HEK293 (cell line): ENCODE data around the gene SCYL1.

ENCODE experiments used
- CTCF ChIA-PET: fragments of 350-600 bp; formaldehyde crosslinking; extraction: SDS; loops from one replicate; lab custom pipeline; 2021; ENCODE audit warnings: antibody characterized with exemption; lab: Yijun Ruan, JAX
- POLR2A ChIA-PET: fragments of 300-600 bp; formaldehyde crosslinking; extraction: SDS; loops from one replicate; lab custom pipeline; 2020; ENCODE audit warnings: antibody characterized with exemption, inconsistent platforms; lab: Yijun Ruan, JAX
- H3K27ac ChIP-seq: fragments of 200-500 bp; sonication (Bioruptor generic); 2 replicates; pipeline ENCODE4 v1.5.1; 2014; ENCODE audit warnings: low read depth, low read length, control low read depth, inconsistent platforms; ENCODE audit errors: extremely low read depth
- H3K36me3 ChIP-seq, 2 experiments: fragments of 200-500 bp in 1 of 2; sonication (Bioruptor generic) in 1 of 2; 1 replicate in 1 of 2; 2 replicates in 1 of 2; pipeline ENCODE4 v1.5.1; 2014 to 2017; ENCODE audit warnings: inconsistent platforms in 2 of 2, low read length in 2 of 2; ENCODE audit not compliant: control insufficient read depth in 2 of 2, insufficient read depth in 1 of 2
- H3K4me1 ChIP-seq: fragments of 200-500 bp; sonication (Bioruptor generic); 2 replicates; pipeline ENCODE4 v1.5.1; 2014; ENCODE audit warnings: mild to moderate bottlenecking, low read length, inconsistent platforms; ENCODE audit not compliant: control insufficient read depth, insufficient read depth
- H3K4me3 ChIP-seq: 2 replicates; pipeline ENCODE4 v1.5.1; 2011; ENCODE audit warnings: low read depth, mild to moderate bottlenecking, control low read depth, low read length, moderate library complexity
- H3K9me3 ChIP-seq: fragments of 200-500 bp; sonication (Bioruptor generic); 2 replicates; pipeline ENCODE4 v1.5.1; 2014; ENCODE audit warnings: low read depth, low read length, inconsistent platforms; ENCODE audit not compliant: control insufficient read depth, insufficient read depth
- BCL11A ChIP-seq: fragments of 450-650 bp; formaldehyde crosslinking; IDR thresholded peaks from 2 replicates; pipeline ENCODE4 v1.5.1; 2016; ENCODE audit warnings: low read depth, missing biosample characterization, missing genetic modification characterization
- ZBTB1 ChIP-seq: fragments of 450-650 bp; formaldehyde crosslinking; IDR thresholded peaks from 2 replicates; pipeline ENCODE4 v1.5.1; 2016; ENCODE audit warnings: missing biosample characterization, missing genetic modification characterization
- ZNF2 ChIP-seq: fragments of 450-650 bp; formaldehyde crosslinking; IDR thresholded peaks from 2 replicates; pipeline ENCODE4 v1.5.1; 2016; ENCODE audit warnings: missing biosample characterization, missing genetic modification characterization
- ZNF214 ChIP-seq: fragments of 450-650 bp; formaldehyde crosslinking; IDR thresholded peaks from 2 replicates; pipeline ENCODE4 v1.5.1; 2017; ENCODE audit warnings: missing biosample characterization, mild to moderate bottlenecking, missing genetic modification characterization, borderline replicate concordance
- ZNF366 ChIP-seq: fragments of 450-650 bp; formaldehyde crosslinking; conservative IDR thresholded peaks from 2 replicates; pipeline ENCODE4 v1.5.1; 2016; ENCODE audit warnings: missing biosample characterization, missing genetic modification characterization
- ZNF37A ChIP-seq: fragments of 450-650 bp; IDR thresholded peaks from 2 replicates; pipeline ENCODE4 v1.5.1; 2018; ENCODE audit warnings: missing biosample characterization, missing genetic modification characterization
- ZNF416 ChIP-seq: fragments of 450-650 bp; formaldehyde crosslinking; IDR thresholded peaks from 2 replicates; pipeline ENCODE4 v1.5.1; 2016; ENCODE audit warnings: missing biosample characterization, missing genetic modification characterization
- ZNF549 ChIP-seq: fragments of 450-650 bp; IDR thresholded peaks from 2 replicates; pipeline ENCODE4 v1.5.1; 2018; ENCODE audit warnings: missing biosample characterization, missing genetic modification characterization, mild to moderate bottlenecking, inconsistent platforms, moderate library complexity
- ZNF623 ChIP-seq: fragments of 450-650 bp; formaldehyde crosslinking; IDR thresholded peaks from 2 replicates; pipeline ENCODE4 v1.5.1; 2016; ENCODE audit warnings: missing biosample characterization, missing genetic modification characterization
- ZNF658 ChIP-seq: fragments of 450-650 bp; formaldehyde crosslinking; IDR thresholded peaks from 2 replicates; pipeline ENCODE4; 2016; ENCODE audit warnings: missing biosample characterization, missing genetic modification characterization
- ZNF777 ChIP-seq: fragments of 450-650 bp; formaldehyde crosslinking; IDR thresholded peaks from 2 replicates; pipeline ENCODE4 v1.5.1; 2017; ENCODE audit warnings: missing biosample characterization, missing genetic modification characterization, borderline replicate concordance
- ZXDB ChIP-seq: fragments of 450-650 bp; formaldehyde crosslinking; IDR thresholded peaks from 2 replicates; pipeline ENCODE4 v1.5.1; 2016; ENCODE audit warnings: missing biosample characterization, missing genetic modification characterization
- TF ChIP-seq, protein P1 (sequence below): fragments of 450-650 bp; formaldehyde crosslinking; IDR thresholded peaks from 2 replicates; pipeline ENCODE4 v1.5.1; 2016; ENCODE audit warnings: missing biosample characterization, missing genetic modification characterization
- TF ChIP-seq, protein P2 (sequence below): fragments of 450-650 bp; formaldehyde crosslinking; IDR thresholded peaks from 2 replicates; pipeline ENCODE4 v1.5.1; 2016; ENCODE audit warnings: missing biosample characterization, missing genetic modification characterization
- TF ChIP-seq, protein P3 (sequence below): fragments of 450-650 bp; formaldehyde crosslinking; IDR thresholded peaks from 2 replicates; pipeline ENCODE4 v1.5.1; 2016; ENCODE audit warnings: missing biosample characterization, missing genetic modification characterization, borderline replicate concordance
- TF ChIP-seq, protein P4 (sequence below): fragments of 450-650 bp; formaldehyde crosslinking; IDR thresholded peaks from 2 replicates; pipeline ENCODE4 v1.5.1; 2016; ENCODE audit warnings: missing biosample characterization, missing genetic modification characterization
- TF ChIP-seq, protein P5 (sequence below): fragments of 450-650 bp; formaldehyde crosslinking; optimal IDR thresholded peaks from 2 replicates; pipeline ENCODE3; 2016; ENCODE audit warnings: missing biosample characterization, mild to moderate bottlenecking, missing genetic modification characterization
- TF ChIP-seq, protein P6 (sequence below): fragments of 450-650 bp; formaldehyde crosslinking; IDR thresholded peaks from 2 replicates; pipeline ENCODE4 v1.5.1; 2016; ENCODE audit warnings: missing biosample characterization, missing genetic modification characterization
- TF ChIP-seq, protein P7 (sequence below): fragments of 450-650 bp; formaldehyde crosslinking; IDR thresholded peaks from 2 replicates; pipeline ENCODE4 v1.5.1; 2016; ENCODE audit warnings: missing biosample characterization, missing genetic modification characterization, low read depth
- TF ChIP-seq, protein P8 (sequence below): fragments of 450-650 bp; formaldehyde crosslinking; IDR thresholded peaks from 2 replicates; pipeline ENCODE4 v1.5.1; 2016; ENCODE audit warnings: missing biosample characterization, missing genetic modification characterization
- TF ChIP-seq, protein P9 (sequence below): fragments of 450-650 bp; formaldehyde crosslinking; IDR thresholded peaks from 2 replicates; pipeline ENCODE4 v1.5.1; 2016; ENCODE audit warnings: missing biosample characterization, missing genetic modification characterization

Gene SCYL1

DNA sequence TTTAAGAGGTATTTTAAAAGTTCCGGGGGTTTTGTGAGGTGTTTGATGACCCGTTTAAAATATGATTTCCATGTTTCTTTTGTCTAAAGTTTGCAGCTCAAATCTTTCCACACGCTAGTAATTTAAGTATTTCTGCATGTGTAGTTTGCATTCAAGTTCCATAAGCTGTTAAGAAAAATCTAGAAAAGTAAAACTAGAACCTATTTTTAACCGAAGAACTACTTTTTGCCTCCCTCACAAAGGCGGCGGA, 26.2 kb upstream of the SCYL1 start:
- Histone ChIP-seq H3K4me1 (peaks cover 6% of the 10 kb centered on the region), H3K27ac (peak overlapping the region; percentile 98), H3K36me3 (peaks cover 0 to 38% of the 10 kb centered on the region in 2 experiments; a peak in 2 of 3 replicates), H3K9me3 (no peaks in the 10 kb centered on the region), H3K4me3 (peak overlapping the region; percentile 98)
- ChIA-PET CTCF (interaction anchor here (0.6 to 5.0 kb wide), 13 partner anchors 10 to 170 kb away, joined by 3 to 35 read pairs (median 3); no protein-coding TSS in a partner anchor), POLR2A (interaction anchor here (0.5 to 28.2 kb wide), 36 partner anchors 10 to 716 kb away, joined by 3 to 1129 read pairs (median 8); partner anchors contain the start of genes DPF2, FAM89B, FRMD8 and NEAT1)
- no peak for TF ChIP-seq ZNF366 (tag by site-specific recombination)
- TF ChIP-seq, protein P1, sequence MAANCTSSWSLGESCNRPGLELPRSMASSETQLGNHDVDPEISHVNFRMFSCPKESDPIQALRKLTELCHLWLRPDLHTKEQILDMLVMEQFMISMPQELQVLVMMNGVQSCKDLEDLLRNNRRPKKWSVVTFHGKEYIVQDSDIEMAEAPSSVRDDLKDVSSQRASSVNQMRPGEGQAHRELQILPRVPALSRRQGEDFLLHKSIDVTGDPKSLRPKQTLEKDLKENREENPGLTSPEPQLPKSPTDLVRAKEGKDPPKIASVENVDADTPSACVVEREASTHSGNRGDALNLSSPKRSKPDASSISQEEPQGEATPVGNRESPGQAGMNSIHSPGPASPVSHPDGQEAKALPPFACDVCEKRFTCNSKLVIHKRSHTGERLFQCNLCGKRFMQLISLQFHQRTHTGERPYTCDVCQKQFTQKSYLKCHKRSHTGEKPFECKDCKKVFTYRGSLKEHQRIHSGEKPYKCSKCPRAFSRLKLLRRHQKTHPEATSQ (tag by site-specific recombination): no peak
- TF ChIP-seq BCL11A (tag by site-specific recombination): no peak
- TF ChIP-seq ZNF777 (tag by site-specific recombination): no peak
- TF ChIP-seq ZNF416: no peak
- no peak for TF ChIP-seq ZNF549 (tag by site-specific recombination)
- TF ChIP-seq, protein P2, sequence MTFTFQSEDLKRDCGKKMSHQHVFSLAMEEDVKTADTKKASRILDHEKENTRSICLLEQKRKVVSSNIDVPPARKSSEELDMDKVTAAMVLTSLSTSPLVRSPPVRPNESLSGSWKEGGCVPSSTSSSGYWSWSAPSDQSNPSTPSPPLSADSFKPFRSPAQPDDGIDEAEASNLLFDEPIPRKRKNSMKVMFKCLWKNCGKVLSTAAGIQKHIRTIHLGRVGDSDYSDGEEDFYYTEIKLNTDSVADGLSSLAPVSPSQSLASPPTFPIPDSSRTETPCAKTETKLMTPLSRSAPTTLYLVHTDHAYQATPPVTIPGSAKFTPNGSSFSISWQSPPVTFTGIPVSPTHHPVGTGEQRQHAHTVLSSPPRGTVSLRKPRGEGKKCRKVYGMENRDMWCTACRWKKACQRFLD: no peak
- no peak for TF ChIP-seq ZBTB1 (tag by site-specific recombination)
- peak; percentile 82 for TF ChIP-seq ZXDB (tag by site-specific recombination)
- TF ChIP-seq, protein P3, sequence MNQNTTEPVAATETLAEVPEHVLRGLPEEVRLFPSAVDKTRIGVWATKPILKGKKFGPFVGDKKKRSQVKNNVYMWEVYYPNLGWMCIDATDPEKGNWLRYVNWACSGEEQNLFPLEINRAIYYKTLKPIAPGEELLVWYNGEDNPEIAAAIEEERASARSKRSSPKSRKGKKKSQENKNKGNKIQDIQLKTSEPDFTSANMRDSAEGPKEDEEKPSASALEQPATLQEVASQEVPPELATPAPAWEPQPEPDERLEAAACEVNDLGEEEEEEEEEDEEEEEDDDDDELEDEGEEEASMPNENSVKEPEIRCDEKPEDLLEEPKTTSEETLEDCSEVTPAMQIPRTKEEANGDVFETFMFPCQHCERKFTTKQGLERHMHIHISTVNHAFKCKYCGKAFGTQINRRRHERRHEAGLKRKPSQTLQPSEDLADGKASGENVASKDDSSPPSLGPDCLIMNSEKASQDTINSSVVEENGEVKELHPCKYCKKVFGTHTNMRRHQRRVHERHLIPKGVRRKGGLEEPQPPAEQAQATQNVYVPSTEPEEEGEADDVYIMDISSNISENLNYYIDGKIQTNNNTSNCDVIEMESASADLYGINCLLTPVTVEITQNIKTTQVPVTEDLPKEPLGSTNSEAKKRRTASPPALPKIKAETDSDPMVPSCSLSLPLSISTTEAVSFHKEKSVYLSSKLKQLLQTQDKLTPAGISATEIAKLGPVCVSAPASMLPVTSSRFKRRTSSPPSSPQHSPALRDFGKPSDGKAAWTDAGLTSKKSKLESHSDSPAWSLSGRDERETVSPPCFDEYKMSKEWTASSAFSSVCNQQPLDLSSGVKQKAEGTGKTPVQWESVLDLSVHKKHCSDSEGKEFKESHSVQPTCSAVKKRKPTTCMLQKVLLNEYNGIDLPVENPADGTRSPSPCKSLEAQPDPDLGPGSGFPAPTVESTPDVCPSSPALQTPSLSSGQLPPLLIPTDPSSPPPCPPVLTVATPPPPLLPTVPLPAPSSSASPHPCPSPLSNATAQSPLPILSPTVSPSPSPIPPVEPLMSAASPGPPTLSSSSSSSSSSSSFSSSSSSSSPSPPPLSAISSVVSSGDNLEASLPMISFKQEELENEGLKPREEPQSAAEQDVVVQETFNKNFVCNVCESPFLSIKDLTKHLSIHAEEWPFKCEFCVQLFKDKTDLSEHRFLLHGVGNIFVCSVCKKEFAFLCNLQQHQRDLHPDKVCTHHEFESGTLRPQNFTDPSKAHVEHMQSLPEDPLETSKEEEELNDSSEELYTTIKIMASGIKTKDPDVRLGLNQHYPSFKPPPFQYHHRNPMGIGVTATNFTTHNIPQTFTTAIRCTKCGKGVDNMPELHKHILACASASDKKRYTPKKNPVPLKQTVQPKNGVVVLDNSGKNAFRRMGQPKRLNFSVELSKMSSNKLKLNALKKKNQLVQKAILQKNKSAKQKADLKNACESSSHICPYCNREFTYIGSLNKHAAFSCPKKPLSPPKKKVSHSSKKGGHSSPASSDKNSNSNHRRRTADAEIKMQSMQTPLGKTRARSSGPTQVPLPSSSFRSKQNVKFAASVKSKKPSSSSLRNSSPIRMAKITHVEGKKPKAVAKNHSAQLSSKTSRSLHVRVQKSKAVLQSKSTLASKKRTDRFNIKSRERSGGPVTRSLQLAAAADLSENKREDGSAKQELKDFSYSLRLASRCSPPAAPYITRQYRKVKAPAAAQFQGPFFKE (tag by site-specific recombination): no peak
- TF ChIP-seq, protein P4, sequence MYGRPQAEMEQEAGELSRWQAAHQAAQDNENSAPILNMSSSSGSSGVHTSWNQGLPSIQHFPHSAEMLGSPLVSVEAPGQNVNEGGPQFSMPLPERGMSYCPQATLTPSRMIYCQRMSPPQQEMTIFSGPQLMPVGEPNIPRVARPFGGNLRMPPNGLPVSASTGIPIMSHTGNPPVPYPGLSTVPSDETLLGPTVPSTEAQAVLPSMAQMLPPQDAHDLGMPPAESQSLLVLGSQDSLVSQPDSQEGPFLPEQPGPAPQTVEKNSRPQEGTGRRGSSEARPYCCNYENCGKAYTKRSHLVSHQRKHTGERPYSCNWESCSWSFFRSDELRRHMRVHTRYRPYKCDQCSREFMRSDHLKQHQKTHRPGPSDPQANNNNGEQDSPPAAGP (tag by site-specific recombination): 0 out of 2 replicates have a peak, but pooled peaks have one; percentile 65
- TF ChIP-seq, protein P5, sequence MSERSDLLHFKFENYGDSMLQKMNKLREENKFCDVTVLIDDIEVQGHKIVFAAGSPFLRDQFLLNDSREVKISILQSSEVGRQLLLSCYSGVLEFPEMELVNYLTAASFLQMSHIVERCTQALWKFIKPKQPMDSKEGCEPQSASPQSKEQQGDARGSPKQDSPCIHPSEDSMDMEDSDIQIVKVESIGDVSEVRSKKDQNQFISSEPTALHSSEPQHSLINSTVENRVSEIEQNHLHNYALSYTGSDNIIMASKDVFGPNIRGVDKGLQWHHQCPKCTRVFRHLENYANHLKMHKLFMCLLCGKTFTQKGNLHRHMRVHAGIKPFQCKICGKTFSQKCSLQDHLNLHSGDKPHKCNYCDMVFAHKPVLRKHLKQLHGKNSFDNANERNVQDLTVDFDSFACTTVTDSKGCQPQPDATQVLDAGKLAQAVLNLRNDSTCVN: peak; percentile 37
- TF ChIP-seq, protein P6, sequence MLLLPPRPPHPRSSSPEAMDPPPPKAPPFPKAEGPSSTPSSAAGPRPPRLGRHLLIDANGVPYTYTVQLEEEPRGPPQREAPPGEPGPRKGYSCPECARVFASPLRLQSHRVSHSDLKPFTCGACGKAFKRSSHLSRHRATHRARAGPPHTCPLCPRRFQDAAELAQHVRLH: no peak
- TF ChIP-seq ZNF37A (tag by site-specific recombination): no peak
- TF ChIP-seq, protein P7, sequence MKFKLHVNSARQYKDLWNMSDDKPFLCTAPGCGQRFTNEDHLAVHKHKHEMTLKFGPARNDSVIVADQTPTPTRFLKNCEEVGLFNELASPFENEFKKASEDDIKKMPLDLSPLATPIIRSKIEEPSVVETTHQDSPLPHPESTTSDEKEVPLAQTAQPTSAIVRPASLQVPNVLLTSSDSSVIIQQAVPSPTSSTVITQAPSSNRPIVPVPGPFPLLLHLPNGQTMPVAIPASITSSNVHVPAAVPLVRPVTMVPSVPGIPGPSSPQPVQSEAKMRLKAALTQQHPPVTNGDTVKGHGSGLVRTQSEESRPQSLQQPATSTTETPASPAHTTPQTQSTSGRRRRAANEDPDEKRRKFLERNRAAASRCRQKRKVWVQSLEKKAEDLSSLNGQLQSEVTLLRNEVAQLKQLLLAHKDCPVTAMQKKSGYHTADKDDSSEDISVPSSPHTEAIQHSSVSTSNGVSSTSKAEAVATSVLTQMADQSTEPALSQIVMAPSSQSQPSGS (tag by site-specific recombination): no peak
- TF ChIP-seq ZNF658: no peak
- no peak for TF ChIP-seq ZNF214 (tag by site-specific recombination)
- TF ChIP-seq, protein P8, sequence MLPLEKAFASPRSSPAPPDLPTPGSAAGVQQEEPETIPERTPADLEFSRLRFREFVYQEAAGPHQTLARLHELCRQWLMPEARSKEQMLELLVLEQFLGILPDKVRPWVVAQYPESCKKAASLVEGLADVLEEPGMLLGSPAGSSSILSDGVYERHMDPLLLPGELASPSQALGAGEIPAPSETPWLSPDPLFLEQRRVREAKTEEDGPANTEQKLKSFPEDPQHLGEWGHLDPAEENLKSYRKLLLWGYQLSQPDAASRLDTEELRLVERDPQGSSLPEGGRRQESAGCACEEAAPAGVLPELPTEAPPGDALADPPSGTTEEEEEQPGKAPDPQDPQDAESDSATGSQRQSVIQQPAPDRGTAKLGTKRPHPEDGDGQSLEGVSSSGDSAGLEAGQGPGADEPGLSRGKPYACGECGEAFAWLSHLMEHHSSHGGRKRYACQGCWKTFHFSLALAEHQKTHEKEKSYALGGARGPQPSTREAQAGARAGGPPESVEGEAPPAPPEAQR (tag by site-specific recombination): no peak
- TF ChIP-seq ZNF2: no peak
- TF ChIP-seq, protein P9, sequence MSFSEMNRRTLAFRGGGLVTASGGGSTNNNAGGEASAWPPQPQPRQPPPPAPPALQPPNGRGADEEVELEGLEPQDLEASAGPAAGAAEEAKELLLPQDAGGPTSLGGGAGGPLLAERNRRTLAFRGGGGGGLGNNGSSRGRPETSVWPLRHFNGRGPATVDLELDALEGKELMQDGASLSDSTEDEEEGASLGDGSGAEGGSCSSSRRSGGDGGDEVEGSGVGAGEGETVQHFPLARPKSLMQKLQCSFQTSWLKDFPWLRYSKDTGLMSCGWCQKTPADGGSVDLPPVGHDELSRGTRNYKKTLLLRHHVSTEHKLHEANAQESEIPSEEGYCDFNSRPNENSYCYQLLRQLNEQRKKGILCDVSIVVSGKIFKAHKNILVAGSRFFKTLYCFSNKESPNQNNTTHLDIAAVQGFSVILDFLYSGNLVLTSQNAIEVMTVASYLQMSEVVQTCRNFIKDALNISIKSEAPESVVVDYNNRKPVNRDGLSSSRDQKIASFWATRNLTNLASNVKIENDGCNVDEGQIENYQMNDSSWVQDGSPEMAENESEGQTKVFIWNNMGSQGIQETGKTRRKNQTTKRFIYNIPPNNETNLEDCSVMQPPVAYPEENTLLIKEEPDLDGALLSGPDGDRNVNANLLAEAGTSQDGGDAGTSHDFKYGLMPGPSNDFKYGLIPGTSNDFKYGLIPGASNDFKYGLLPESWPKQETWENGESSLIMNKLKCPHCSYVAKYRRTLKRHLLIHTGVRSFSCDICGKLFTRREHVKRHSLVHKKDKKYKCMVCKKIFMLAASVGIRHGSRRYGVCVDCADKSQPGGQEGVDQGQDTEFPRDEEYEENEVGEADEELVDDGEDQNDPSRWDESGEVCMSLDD (tag by site-specific recombination): peak; percentile 37
- no peak for TF ChIP-seq ZNF623 (tag by site-specific recombination)
